Activated CD8-positive, alpha-beta T cell treated with anti-CD3 and anti-CD28 coated beads for 36 hours (primary cell): ENCODE results near the gene E2F2. TPM values are rescaled to one million over a fixed set of nuclear protein-coding genes. Genes with fewer than 3 reads are reported as not detected.

ENCODE experiments used
- ATAC-seq: fragments of 200-7000 bp; cut with Tn5 transposase; one replicate; pipeline ENCODE4 v1.10.0; 2021; ENCODE audit warnings: mild to moderate bottlenecking, moderate library complexity
- CTCF ChIA-PET: fragments of 350-600 bp; sonication (Branson Sonifier 250); formaldehyde crosslinking; loops from one replicate; lab custom pipeline; 2021; ENCODE audit warnings: antibody characterized with exemption; lab: Charles Lee
- POLR2A ChIA-PET: fragments of 350-600 bp; sonication (Branson Sonifier 250); formaldehyde crosslinking; loops from one replicate; lab custom pipeline; 2021; ENCODE audit warnings: antibody characterized with exemption; lab: Charles Lee
- DNase-seq: peaks from one replicate; pipeline ENCODE4 v3.0.0-alpha.2; 2020
- H3K27ac Mint-ChIP-seq: one replicate; pipeline ENCODE4 v1.8.0; 2021; ENCODE audit warnings: mild to moderate bottlenecking, mixed read lengths
- H3K27me3 Mint-ChIP-seq: one replicate; pipeline ENCODE4 v1.8.0; 2021; ENCODE audit warnings: mixed read lengths
- H3K36me3 Mint-ChIP-seq: one replicate; pipeline ENCODE4 v1.8.0; 2021; ENCODE audit warnings: low read depth, mixed read lengths
- H3K4me1 Mint-ChIP-seq: one replicate; pipeline ENCODE4 v1.8.0; 2021; ENCODE audit warnings: low read depth, mixed read lengths
- H3K4me3 Mint-ChIP-seq: one replicate; pipeline ENCODE4 v1.8.0; 2021; ENCODE audit warnings: mild to moderate bottlenecking, moderate library complexity, mixed read lengths
- H3K9me3 Mint-ChIP-seq: one replicate; pipeline ENCODE4 v1.8.0; 2021; ENCODE audit warnings: mixed read lengths
- CTCF ChIP-seq: fragments of 200-600 bp; IDR thresholded peaks from one replicate; pipeline ENCODE4 v1.8.0; 2022; ENCODE audit warnings: antibody characterized with exemption, mild to moderate bottlenecking
- intact Hi-C: fragments of 100-400 bp; cut with micrococcal nuclease; formaldehyde crosslinking; loops from one replicate; pipeline ENCODE4 v1.10.0; 2022
- total RNA-seq, 2 experiments: library from RNA; stranded (reverse); gene quantifications; one replicate each; pipeline ENCODE4 v1.2.3, GENCODE V29; 2021

E2F2 gene
- total RNA-seq, 2 experiments from 2014 or later, result 23.7 to 25.3 TPM

- no peaks in the 10 kb centered on the region for H3K27me3 Mint-ChIP-seq
- intact Hi-C loops, result no loop called here
- peaks cover 22% of the 10 kb centered on the region for H3K4me1 Mint-ChIP-seq
- ATAC-seq (no peak), DNase-seq (no peak)
- POLR2A ChIA-PET, result interaction anchor here (1.2 kb wide), 1 partner anchor 9 kb away, joined by 3 read pairs; no protein-coding TSS in a partner anchor
- CTCF ChIA-PET, result interaction anchor here (1.1 to 19.3 kb wide), 3 partner anchors 39 to 100 kb away, joined by 6 to 927 read pairs (median 268); no protein-coding TSS in a partner anchor
- H3K36me3 Mint-ChIP-seq, result no peaks in the 10 kb centered on the region
- no peak overlapping the region for H3K4me3 Mint-ChIP-seq
- no peak overlapping the region for H3K27ac Mint-ChIP-seq
- no peaks in the 10 kb centered on the region for H3K9me3 Mint-ChIP-seq
- no peak for TF ChIP-seq CTCF
Measured at GRCh38 chr1:23537296-23537973, 6.4 kb upstream of the E2F2 start.

- intact Hi-C loops, result no loop called here
- H3K27ac Mint-ChIP-seq, result peak overlapping the region; percentile 21
- H3K4me1 Mint-ChIP-seq, result peaks cover 38% of the 10 kb centered on the region
- peaks cover 18% of the 10 kb centered on the region for H3K36me3 Mint-ChIP-seq
- H3K9me3 Mint-ChIP-seq, result no peaks in the 10 kb centered on the region
- H3K27me3 Mint-ChIP-seq, result no peaks in the 10 kb centered on the region
- no peak for ATAC-seq
- no peak for DNase-seq
- TF ChIP-seq CTCF, result no peak
- ChIA-PET CTCF (interaction anchor here (1.0 to 10.4 kb wide), 4 partner anchors 9 to 101 kb away, joined by 3 to 268 read pairs (median 5); no protein-coding TSS in a partner anchor), POLR2A (interaction anchor here (0.6 to 1.3 kb wide), 3 partner anchors 9 to 201 kb away, joined by 3 to 8 read pairs (median 3); no protein-coding TSS in a partner anchor)
- no peak overlapping the region for H3K4me3 Mint-ChIP-seq
Measured at GRCh38 chr1:23533246-23534023, 2.4 kb upstream of the E2F2 start.

GRCh38 chr1:23531562-23532094 lies 595 bp upstream of the E2F2 start:
- peak overlapping the region; percentile 97 for H3K27ac Mint-ChIP-seq
- ATAC-seq (no peak), DNase-seq (no peak)
- H3K27me3 Mint-ChIP-seq, result no peaks in the 10 kb centered on the region
- H3K4me1 Mint-ChIP-seq, result peaks cover 52% of the 10 kb centered on the region
- CTCF ChIA-PET, result interaction anchor here (0.7 to 14.8 kb wide), 6 partner anchors 9 to 105 kb away, joined by 3 to 202 read pairs (median 12); no protein-coding TSS in a partner anchor
- intact Hi-C loops, result no loop called here
- H3K36me3 Mint-ChIP-seq, result peaks cover 21% of the 10 kb centered on the region
- peak overlapping the region; percentile 86 for H3K4me3 Mint-ChIP-seq
- TF ChIP-seq CTCF, result no peak
- H3K9me3 Mint-ChIP-seq, result no peaks in the 10 kb centered on the region
- POLR2A ChIA-PET, result interaction anchor here (0.8 to 4.8 kb wide), 12 partner anchors 9 to 188 kb away, joined by 3 to 22 read pairs (median 4); partner anchors contain the start of genes ID3 and RPL11

- DNase-seq, result peak; percentile 50
- peak overlapping the region; percentile 86 for H3K4me3 Mint-ChIP-seq
- no peaks in the 10 kb centered on the region for H3K9me3 Mint-ChIP-seq
- peak overlapping the region; percentile 57 for H3K27ac Mint-ChIP-seq
- CTCF ChIA-PET, result interaction anchor here (0.9 to 14.8 kb wide), 6 partner anchors 10 to 127 kb away, joined by 3 to 202 read pairs (median 26); no protein-coding TSS in a partner anchor
- intact Hi-C loops, result no loop called here
- peaks cover 66% of the 10 kb centered on the region for H3K4me1 Mint-ChIP-seq
- POLR2A ChIA-PET, result interaction anchor here (0.6 to 4.8 kb wide), 15 partner anchors 9 to 187 kb away, joined by 3 to 22 read pairs (median 4); partner anchors contain the start of genes HNRNPR, ID3 and RPL11
- no peak for TF ChIP-seq CTCF
- H3K36me3 Mint-ChIP-seq, result peaks cover 33% of the 10 kb centered on the region
- H3K27me3 Mint-ChIP-seq, result no peaks in the 10 kb centered on the region
- no peak for ATAC-seq
Measured at GRCh38 chr1:23530087-23530746, 816 bp downstream of the E2F2 start.
